ENCODE measurements around the gene CRYBA1. TPM values are rescaled to one million over a fixed set of nuclear protein-coding genes. Genes with fewer than 3 reads are reported as not detected.

The CRYBA1 gene
- total RNA-seq, 4 donors from 2014 or later: not detected

GRCh38 chr17:29238133-29238850 lies 8.4 kb upstream of the CRYBA1 start:
- no peak for DNase-seq
- 80 to 91% methylated on average over 8 of the region's 8 CpGs for WGBS, 2 donors
- intact Hi-C loops (cut with DNase I): no loop called here
- Histone ChIP-seq H3K27ac (no peak overlapping the region), H3K4me1 (no peaks in the 10 kb centered on the region), H3K27me3 (no peaks in the 10 kb centered on the region), H3K9me3 (no peaks in the 10 kb centered on the region), H3K4me3 (replicated peaks in 1 of 3) (no peak overlapping the region), H3K36me3 (no peaks in the 10 kb centered on the region)
- TF ChIP-seq CTCF (IDR thresholded peaks at IDR 0.05) (no peak), POLR2A (IDR thresholded peaks at IDR 0.05) (no peak)

GRCh38 chr17:29240477-29240876 lies 6.2 kb upstream of the CRYBA1 start:
- Histone ChIP-seq H3K9me3 (no peaks in the 10 kb centered on the region), H3K36me3 (no peaks in the 10 kb centered on the region), H3K4me3 (replicated peaks in 1 of 3) (no peak overlapping the region), H3K27me3 (no peaks in the 10 kb centered on the region), H3K4me1 (no peaks in the 10 kb centered on the region), H3K27ac (no peak overlapping the region)
- DNase-seq: no peak
- WGBS, 2 donors: 46 to 49% methylated on average over 2 of the region's 2 CpGs
- no peak for TF ChIP-seq POLR2A (IDR thresholded peaks at IDR 0.05)
- no peak for TF ChIP-seq CTCF (IDR thresholded peaks at IDR 0.05)
- intact Hi-C loops (cut with DNase I): no loop called here

- Histone ChIP-seq H3K4me3 (replicated peaks in 1 of 3) (no peak overlapping the region), H3K27me3 (no peaks in the 10 kb centered on the region), H3K4me1 (no peaks in the 10 kb centered on the region), H3K27ac (no peak overlapping the region), H3K36me3 (no peaks in the 10 kb centered on the region), H3K9me3 (no peaks in the 10 kb centered on the region)
- intact Hi-C loops (cut with DNase I): no loop called here
- 84 to 92% methylated on average over 6 to 8 of the region's 9 CpGs for WGBS, 2 donors
- no peak for DNase-seq
- TF ChIP-seq POLR2A (IDR thresholded peaks at IDR 0.05) (no peak), CTCF (IDR thresholded peaks at IDR 0.05) (no peak)
Observed at GRCh38 chr17:29240968-29241963, 5.4 kb upstream of the CRYBA1 start.

- Histone ChIP-seq H3K27me3 (no peaks in the 10 kb centered on the region), H3K27ac (no peak overlapping the region), H3K4me3 (replicated peaks in 1 of 3) (no peak overlapping the region), H3K4me1 (no peaks in the 10 kb centered on the region), H3K36me3 (no peaks in the 10 kb centered on the region), H3K9me3 (no peaks in the 10 kb centered on the region)
- WGBS, 2 donors: 91 to 100% methylated on average over 1 of the region's 1 CpG
- TF ChIP-seq POLR2A (IDR thresholded peaks at IDR 0.05) (no peak), CTCF (IDR thresholded peaks at IDR 0.05) (no peak)
- no peak for DNase-seq
- intact Hi-C loops (cut with DNase I): no loop called here
Observed at GRCh38 chr17:29242051-29242450, 4.6 kb upstream of the CRYBA1 start.

GRCh38 chr17:29242790-29243189 lies 3.9 kb upstream of the CRYBA1 start:
- no peaks in the 10 kb centered on the region for H3K36me3 ChIP-seq
- no peak for DNase-seq
- no peaks in the 10 kb centered on the region for H3K4me1 ChIP-seq
- no peak for TF ChIP-seq POLR2A (IDR thresholded peaks at IDR 0.05)
- no peak for TF ChIP-seq CTCF (IDR thresholded peaks at IDR 0.05)
- intact Hi-C loops (cut with DNase I): no loop called here
- H3K9me3 ChIP-seq: no peaks in the 10 kb centered on the region
- H3K27me3 ChIP-seq: no peaks in the 10 kb centered on the region
- WGBS, 2 donors: 94 to 97% methylated on average over 3 to 6 of the region's 6 CpGs
- H3K27ac ChIP-seq: no peak overlapping the region
- no peak overlapping the region for H3K4me3 ChIP-seq (replicated peaks in 1 of 3)
